Measurements from ENCODE around the gene CMPK2.

Gene CMPK2

DNA sequence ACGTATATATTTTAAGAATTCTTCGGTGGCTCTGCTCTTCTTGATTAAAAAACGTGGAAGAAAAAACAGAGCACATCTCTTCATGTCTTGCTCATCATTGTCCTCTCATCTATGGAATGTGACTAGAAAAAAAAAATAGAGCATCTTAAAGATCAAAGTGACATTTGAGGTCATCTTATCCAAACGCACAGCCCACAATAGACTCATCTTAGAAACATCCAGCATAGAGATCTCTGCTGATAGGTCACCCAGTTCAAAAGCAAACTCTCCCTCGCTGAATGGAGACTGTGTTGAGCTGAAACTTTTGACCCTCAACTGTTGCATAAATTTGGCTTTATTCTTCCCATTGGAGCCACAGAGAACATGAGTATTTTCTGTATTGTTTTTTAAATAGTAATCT, 65.2 kb downstream of the CMPK2 start:
- no peak for DNase-seq

All from 8988T (cell line).